Measurements from ENCODE around the gene PCDHB1. TPM values are rescaled to one million over a fixed set of nuclear protein-coding genes. Genes with fewer than 3 reads are reported as not detected.

PCDHB1 gene
- total and polyA plus RNA-seq, 2 experiments from 2014 or later, result 0.03 to 0.05 TPM

GRCh38 chr5:141001446-141001843, 49.7 kb upstream of the PCDHB1 start:
- DNase-seq (ENCODE audit: low spot score) (peak; percentile 65), ATAC-seq (peak; percentile 19)
- Mint-ChIP-seq H3K4me3 (peak overlapping the region; percentile 79), H3K27ac (peak overlapping the region; percentile 99), H3K4me1 (peaks cover 60% of the 10 kb centered on the region), H3K9me3 (no peaks in the 10 kb centered on the region), H3K27me3 (ENCODE audit: insufficient read depth, low read depth, poor library complexity) (peaks cover 2% of the 10 kb centered on the region), H3K36me3 (ENCODE audit: low read depth) (peaks cover 3% of the 10 kb centered on the region; the same call in 2 of the 3 replicates)
- peak overlapping the region; percentile 98 for H3K27ac ChIP-seq (ENCODE audit: low read depth)
- no peaks in the 10 kb centered on the region for H3K36me3 ChIP-seq (ENCODE audit: insufficient read depth)
- no peak overlapping the region for H2AFZ ChIP-seq
- no peak for TF ChIP-seq ZNF331 (CRISPR knock-in tag; IDR thresholded peaks at IDR 0.05; ENCODE audit: low read depth)
- TF ChIP-seq ZNF462 (CRISPR knock-in tag; IDR thresholded peaks at IDR 0.05), result no peak
- TF ChIP-seq NANOG (IDR thresholded peaks at IDR 0.05; ENCODE audit: borderline replicate concordance), result no peak
- no peak for TF ChIP-seq POLR2AphosphoS5 (IDR thresholded peaks at IDR 0.05; ENCODE audit: low read depth)
- no peak for TF ChIP-seq STAT1 (IDR thresholded peaks at IDR 0.05; ENCODE audit: unreplicated experiment)
- TF ChIP-seq ETS1 (IDR thresholded peaks at IDR 0.05), result no peak
- no peak for TF ChIP-seq REST (IDR thresholded peaks at IDR 0.05; ENCODE audit: unreplicated experiment)
- TF ChIP-seq ZNF114 (CRISPR knock-in tag; IDR thresholded peaks at IDR 0.05), result no peak
- no peak for TF ChIP-seq CTCF (conservative IDR thresholded peaks at IDR 0.05; ENCODE audit: low read depth in 2 of 2)
- H3K27me3 ChIP-seq (ENCODE audit: insufficient read depth), result no peaks in the 10 kb centered on the region
- H3K79me2 ChIP-seq (replicated peaks; ENCODE audit: insufficient read depth), result no peaks in the 10 kb centered on the region
- peak overlapping the region; percentile 78 for H3K4me2 ChIP-seq
- peak overlapping the region; percentile 55 for H3K4me3 ChIP-seq
- no peaks in the 10 kb centered on the region for H4K20me1 ChIP-seq (replicated peaks; ENCODE audit: insufficient read depth)
- H3F3A ChIP-seq (replicated peaks; ENCODE audit: low read depth), result no peaks in the 10 kb centered on the region; the same call in 1 of the 2 replicates
- no peaks in the 10 kb centered on the region for H3K9me2 ChIP-seq (ENCODE audit: insufficient read depth)
- H3K4me1 ChIP-seq (ENCODE audit: insufficient read depth), result peaks cover 52% of the 10 kb centered on the region
